ENCODE data around the gene NFATC2.

The NFATC2 gene

DNA sequence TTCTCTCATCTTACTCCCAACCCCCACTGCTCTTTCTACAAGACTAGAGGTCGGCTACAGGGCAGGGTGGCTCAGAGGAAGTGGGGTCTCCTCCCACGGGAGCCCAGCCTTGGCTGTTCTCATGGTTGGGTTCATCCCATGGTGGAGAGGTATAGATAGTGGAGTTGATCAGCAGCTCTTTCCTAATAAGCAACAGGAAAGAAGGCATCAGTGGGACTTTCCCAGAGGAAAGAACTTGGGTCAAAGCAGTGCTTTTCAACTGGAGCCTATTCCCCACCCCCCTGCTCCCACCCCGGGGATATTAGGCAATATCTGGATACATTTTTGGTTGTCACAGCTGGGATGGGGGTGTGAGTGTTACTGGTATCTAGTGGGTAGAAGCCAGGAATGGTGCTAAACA lies 200.9 kb downstream of the NFATC2 start:
- WGBS: 85% methylated on average over 2 of the region's 3 CpGs
- H3K9ac ChIP-seq (ENCODE audit: low read depth, low read length): no peak overlapping the region

DNA sequence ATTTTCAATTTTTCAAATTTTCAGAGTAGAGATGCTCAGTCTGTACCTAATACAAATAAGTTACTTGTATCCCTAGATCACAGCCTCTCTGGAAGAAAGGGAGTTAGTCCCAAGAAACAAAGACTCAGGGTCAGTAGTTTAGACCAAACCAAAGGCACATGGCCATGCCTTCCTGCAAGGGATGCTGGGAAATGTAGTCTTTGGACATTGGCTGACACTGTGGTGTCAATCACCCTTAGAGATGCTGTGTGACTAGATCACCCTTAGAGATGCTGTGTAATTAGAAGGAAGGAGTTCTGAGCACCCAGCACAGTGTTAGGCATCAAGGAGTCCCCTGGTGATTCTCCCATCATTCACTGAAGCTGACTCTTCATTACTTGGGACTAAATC lies 202.1 kb downstream of the NFATC2 start:
- H3K4me3 ChIP-seq (ENCODE audit: low read length): no peak overlapping the region
- no peaks in the 10 kb centered on the region for H3K36me3 ChIP-seq (ENCODE audit: insufficient read depth, low read length)
- H3K27me3 ChIP-seq (ENCODE audit: insufficient read depth, low read length): no peaks in the 10 kb centered on the region
- no peaks in the 10 kb centered on the region for H3K4me1 ChIP-seq (ENCODE audit: insufficient read depth, low read length)
- 0 out of 2 replicates have a peak, but pooled peaks cover 4% of the 10 kb centered on the region for H3K9me3 ChIP-seq (ENCODE audit: insufficient read depth, low read depth, low read length)
- no peak overlapping the region for H3K9ac ChIP-seq (ENCODE audit: low read depth, low read length)
- no peak overlapping the region for H3K27ac ChIP-seq (ENCODE audit: low read depth, low read length)

More for the DNA sequence above, 200.9 kb downstream of the NFATC2 start:
- Histone ChIP-seq H3K36me3 (ENCODE audit: insufficient read depth, low read length) (no peaks in the 10 kb centered on the region), H3K4me1 (ENCODE audit: insufficient read depth, low read length) (no peaks in the 10 kb centered on the region), H3K9me3 (ENCODE audit: insufficient read depth, low read depth, low read length) (0 out of 2 replicates have a peak, but pooled peaks cover 4% of the 10 kb centered on the region), H3K27ac (ENCODE audit: low read depth, low read length) (no peak overlapping the region), H3K4me3 (ENCODE audit: low read length) (no peak overlapping the region), H3K27me3 (ENCODE audit: insufficient read depth, low read length) (no peaks in the 10 kb centered on the region)

DNA sequence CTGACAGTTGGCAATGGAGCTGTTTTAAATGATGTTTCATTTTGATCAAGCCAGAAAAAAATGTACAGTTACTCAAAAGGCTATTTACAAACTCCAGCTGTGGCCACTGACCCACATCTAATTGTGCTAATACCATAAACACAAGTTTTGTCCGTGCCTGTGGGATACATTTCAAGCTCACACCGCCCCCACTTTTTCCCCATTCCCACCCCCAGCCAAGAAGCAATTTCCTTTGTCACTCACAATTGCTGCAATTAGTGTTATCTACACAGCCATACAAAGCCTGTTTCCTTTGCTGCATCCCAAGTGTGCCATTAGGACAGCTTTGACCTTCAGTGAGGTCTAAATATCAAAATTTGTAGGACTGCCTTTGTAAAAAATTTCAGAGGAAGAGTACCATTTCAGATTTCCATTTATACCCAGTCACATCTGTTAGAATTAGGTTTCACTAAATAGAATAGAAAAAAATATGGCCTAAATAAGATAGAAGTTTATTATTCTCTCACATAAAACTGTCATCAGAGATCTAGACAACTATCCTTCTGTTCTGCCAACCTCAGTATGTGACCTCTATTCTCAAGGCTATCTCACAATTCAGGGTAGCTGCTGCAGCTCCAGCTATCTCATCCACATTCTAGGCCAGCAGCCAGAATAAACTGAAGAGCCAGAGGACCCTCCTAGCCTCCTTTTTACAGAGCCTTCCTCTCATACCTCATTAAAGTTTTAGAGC lies 202.6 kb downstream of the NFATC2 start:
- Histone ChIP-seq H3K27ac (ENCODE audit: low read depth, low read length) (no peak overlapping the region), H3K36me3 (ENCODE audit: insufficient read depth, low read length) (no peaks in the 10 kb centered on the region), H3K9me3 (ENCODE audit: insufficient read depth, low read depth, low read length) (0 out of 2 replicates have a peak, but pooled peaks cover 4% of the 10 kb centered on the region), H3K4me1 (ENCODE audit: insufficient read depth, low read length) (no peaks in the 10 kb centered on the region), H3K27me3 (ENCODE audit: insufficient read depth, low read length) (no peaks in the 10 kb centered on the region), H3K4me3 (ENCODE audit: low read length) (no peak overlapping the region), H3K9ac (ENCODE audit: low read depth, low read length) (no peak overlapping the region)
- WGBS: 91% methylated on average over 2 of the region's 2 CpGs

DNA sequence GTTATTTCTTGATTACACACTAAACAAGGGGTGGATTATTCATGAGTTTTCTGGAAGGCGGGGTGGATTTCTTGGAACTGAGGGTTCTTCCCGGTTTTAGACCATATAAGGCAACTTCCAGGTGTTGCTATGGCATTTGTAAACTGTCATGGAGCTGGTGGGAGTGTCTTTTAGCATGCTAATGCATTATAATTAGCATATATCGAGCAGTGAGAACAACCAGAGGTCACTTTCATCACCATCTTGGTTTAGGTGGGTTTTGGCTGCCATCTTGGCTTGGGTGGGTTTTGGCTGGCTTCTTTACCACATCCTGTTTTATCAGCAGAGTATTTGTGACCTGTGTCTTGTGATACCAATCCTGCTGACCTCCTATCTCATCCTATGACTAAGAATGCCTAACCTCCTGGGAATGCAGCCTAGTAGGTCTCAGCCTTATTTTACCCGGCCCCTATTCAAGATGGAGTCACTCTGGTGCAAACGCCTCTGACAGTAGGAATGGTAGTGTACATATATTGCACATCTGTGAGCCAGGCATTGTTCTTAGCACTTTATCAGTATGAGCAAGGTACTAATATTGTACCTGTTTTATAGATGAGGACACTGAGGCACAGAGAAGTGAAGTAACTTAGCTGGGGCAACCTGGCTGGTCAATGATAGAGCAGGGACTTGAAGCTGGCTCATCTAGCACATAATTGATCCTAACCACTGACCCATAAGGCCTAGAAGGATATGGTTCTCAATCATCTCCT lies 203.7 kb downstream of the NFATC2 start:
- Histone ChIP-seq H3K4me1 (ENCODE audit: insufficient read depth, low read length) (no peaks in the 10 kb centered on the region), H3K36me3 (ENCODE audit: insufficient read depth, low read length) (no peaks in the 10 kb centered on the region), H3K9ac (ENCODE audit: low read depth, low read length) (no peak overlapping the region), H3K4me3 (ENCODE audit: low read length) (no peak overlapping the region), H3K27ac (ENCODE audit: low read depth, low read length) (no peak overlapping the region), H3K9me3 (ENCODE audit: insufficient read depth, low read depth, low read length) (no peaks in the 10 kb centered on the region), H3K27me3 (ENCODE audit: insufficient read depth, low read length) (no peaks in the 10 kb centered on the region)
- 94% methylated on average over 5 of the region's 5 CpGs for WGBS

DNA sequence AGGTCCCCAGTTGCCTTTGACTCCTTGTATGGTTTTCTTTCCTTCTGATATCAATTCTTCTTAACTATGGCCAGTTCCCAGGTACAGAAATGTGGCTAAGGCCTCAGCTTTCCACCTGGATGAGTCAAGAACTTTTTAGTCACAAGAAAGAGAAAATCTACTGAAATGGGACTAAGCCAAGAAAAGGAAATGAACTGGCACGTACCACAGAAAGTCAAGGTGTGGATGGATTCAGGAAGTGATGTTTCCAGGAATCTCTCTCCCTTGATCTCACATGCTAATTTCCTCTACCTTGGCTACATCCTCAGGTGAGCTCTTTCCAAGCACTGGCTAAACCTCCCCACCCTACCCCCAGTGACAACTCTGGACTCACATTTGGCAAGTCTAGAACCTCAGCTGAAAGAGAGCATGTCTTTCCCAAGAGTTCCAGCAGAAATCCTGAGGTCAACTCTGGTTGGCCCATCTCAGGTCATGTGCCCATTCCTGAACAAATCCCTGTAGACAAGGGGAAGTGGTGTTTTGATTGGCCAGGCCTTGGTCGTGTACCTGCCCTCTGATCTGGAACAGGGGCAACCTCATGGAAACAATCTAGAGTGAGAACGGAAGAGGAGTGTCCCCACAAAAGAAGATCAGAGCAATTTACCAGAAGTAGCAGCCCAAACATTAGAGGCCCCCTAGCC lies 205.3 kb downstream of the NFATC2 start:
- WGBS: 86% methylated on average over 3 of the region's 3 CpGs
- H3K9ac ChIP-seq (ENCODE audit: low read depth, low read length): no peak overlapping the region

More for the DNA sequence above, 205.3 kb downstream of the NFATC2 start:
- Histone ChIP-seq H3K9me3 (ENCODE audit: insufficient read depth, low read depth, low read length) (no peaks in the 10 kb centered on the region), H3K36me3 (ENCODE audit: insufficient read depth, low read length) (no peaks in the 10 kb centered on the region), H3K27ac (ENCODE audit: low read depth, low read length) (no peak overlapping the region), H3K4me3 (ENCODE audit: low read length) (no peak overlapping the region), H3K4me1 (ENCODE audit: insufficient read depth, low read length) (no peaks in the 10 kb centered on the region), H3K27me3 (ENCODE audit: insufficient read depth, low read length) (no peaks in the 10 kb centered on the region)
